A673 (cell line): ENCODE measurements around the gene MAP6.

Experiments
- CTCF ChIP-seq: fragments of 300-800, 200-600 bp; sonication (generic); conservative IDR thresholded peaks from 2 replicates; pipeline ENCODE4 v1.5.1; 2017; ENCODE audit warnings: low read depth, mild to moderate bottlenecking, antibody characterized with exemption, low read length, moderate library complexity, mixed read lengths
- EZH2 ChIP-seq: fragments of 200-600 bp; sonication (generic); IDR thresholded peaks from 2 replicates; pipeline ENCODE4 v1.6.1; 2017; ENCODE audit warnings: borderline replicate concordance, low read depth, mild to moderate bottlenecking, mixed read lengths, antibody characterized with exemption, low read length; ENCODE audit not compliant: poor library complexity, severe bottlenecking

GRCh38 chr11:75548595-75549272, 120.1 kb downstream of the MAP6 start:
- TF ChIP-seq EZH2 (no peak), CTCF (no peak)
